ENCODE measurements around the gene RPS10. TPM values are rescaled to one million over a fixed set of nuclear protein-coding genes. Genes with fewer than 3 reads are reported as not detected.

Gene RPS10
- total and polyA plus RNA-seq, 2 of the 8 experiments (the other 6 are each of a cell fraction or from before 2014, with no cell fraction given), result 2,408 to 11,142 TPM

DNA sequence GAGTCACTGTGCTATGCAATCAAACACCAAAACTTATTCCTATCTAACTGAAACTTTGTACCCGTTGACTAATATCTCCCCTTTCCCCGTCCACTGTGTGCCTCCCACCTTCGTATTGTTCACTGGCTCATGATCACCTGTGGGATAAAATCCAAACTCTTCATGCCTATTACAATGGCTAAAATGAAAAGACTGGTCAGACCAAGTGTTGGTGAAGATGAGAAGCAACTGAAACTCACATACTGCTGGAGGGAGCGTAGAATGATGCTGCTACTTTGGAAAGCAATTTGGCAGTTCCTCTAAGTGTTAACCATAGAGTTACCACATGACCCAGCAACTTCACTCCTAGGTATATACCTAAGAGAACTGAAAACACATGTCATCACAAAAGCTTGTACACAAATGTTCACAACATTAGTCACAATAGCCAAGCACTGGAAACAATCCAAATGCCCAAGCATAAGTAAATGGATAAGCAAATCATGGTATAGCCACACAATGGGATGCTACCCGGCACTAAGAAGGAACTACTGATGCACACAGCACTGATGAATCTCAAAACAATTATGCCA, 13.1 kb downstream of the RPS10 start:
- CTCF ChIA-PET (ENCODE audit: partially characterized antibody), result interaction anchor here (0.6 to 1.0 kb wide), 3 partner anchors 39 to 137 kb away, joined by 3 to 5 read pairs (median 3); no protein-coding TSS in a partner anchor
- Histone ChIP-seq H2BK12ac (ENCODE audit: low read depth, low read length) (no peak overlapping the region), H2AFZ (ENCODE audit: low read length) (no peak overlapping the region), H3K27me3 (replicated peaks in 1 of 4; ENCODE audit: control insufficient read depth in 3 of 4, extremely low read depth in 1 of 4, insufficient read depth in 3 of 4, low read length in 3 of 4) (no peaks in the 10 kb centered on the region), H3K14ac (ENCODE audit: insufficient read length) (no peak overlapping the region), H2BK15ac (ENCODE audit: low read length) (no peak overlapping the region), H3K4me1 (replicated peaks in 1 of 4; ENCODE audit: control insufficient read depth in 3 of 4, insufficient read depth in 4 of 4, low read length in 3 of 4) (no peaks in the 10 kb centered on the region), H3K23ac (ENCODE audit: insufficient read length) (no peak overlapping the region), H3K23me2 (ENCODE audit: low read depth, low read length) (no peaks in the 10 kb centered on the region), H3K36me3 (ENCODE audit: control insufficient read depth in 2 of 4, insufficient read depth in 4 of 4, low read length in 3 of 4) (peaks cover 8 to 25% (median 16%) of the 10 kb centered on the region in 4 experiments), H3K56ac (replicated peaks; ENCODE audit: insufficient read length, low read depth, low read length) (no peak overlapping the region), H2BK120ac (replicated peaks; ENCODE audit: low read depth, low read length) (no peak overlapping the region), H3K4ac (replicated peaks; ENCODE audit: insufficient read length, low read depth, low read length) (no peak overlapping the region), H3K79me2 (ENCODE audit: control insufficient read depth in 1 of 2, insufficient read depth in 2 of 2, low read length in 2 of 2) (no peaks in the 10 kb centered on the region), H3K4me2 (ENCODE audit: insufficient read depth in 1 of 2, low read depth in 2 of 2, low read length in 2 of 2) (no peak overlapping the region), H4K5ac (ENCODE audit: insufficient read length, low read depth, low read length) (no peak overlapping the region), H4K8ac (ENCODE audit: extremely low read depth, insufficient read depth, low read length) (no peak overlapping the region), H2BK20ac (ENCODE audit: low read length) (no peak overlapping the region), H2AK5ac (ENCODE audit: low read depth, low read length) (no peak overlapping the region), H3K18ac (ENCODE audit: extremely low read depth, low read length) (no peak overlapping the region), H3K9ac (replicated peaks in 1 of 4; ENCODE audit: extremely low read depth in 1 of 4, low read depth in 3 of 4, low read length in 3 of 4) (no peak overlapping the region), H3K27ac (ENCODE audit: low read depth, low read length) (no peak overlapping the region), H4K91ac (replicated peaks; ENCODE audit: insufficient read length, low read length) (no peak overlapping the region), H2BK5ac (ENCODE audit: low read depth, low read length) (no peak overlapping the region), H4K20me1 (replicated peaks in 1 of 2; ENCODE audit: control insufficient read depth in 1 of 2, insufficient read depth in 2 of 2, low read length in 2 of 2) (peaks cover 3 to 19% of the 10 kb centered on the region in 2 experiments), H3K79me1 (ENCODE audit: low read depth, low read length) (no peaks in the 10 kb centered on the region), H3K4me3 (ENCODE audit: extremely low read depth in 1 of 4, insufficient read depth in 2 of 4, low read depth in 3 of 4, low read length in 4 of 4) (no peak overlapping the region), H3K9me3 (ENCODE audit: insufficient read depth in 2 of 2, low read depth in 1 of 2, low read length in 1 of 2) (no peaks in the 10 kb centered on the region)
- FAIRE-seq (no peak), DNase-seq (ENCODE audit: low read depth in 1 of 2, low spot score in 2 of 2) (no peak)
- 91% methylated on average over 5 of the region's 5 CpGs; no CpG with 5 or more reads in 1 of the 2 experiments for WGBS, 2 experiments (ENCODE audit: extremely low coverage in 1 of 2, insufficient coverage in 1 of 2, insufficient read length in 1 of 2, insufficient replicate concordance in 2 of 2, low coverage in 1 of 2, low lambda C conversion rate in 2 of 2, missing lambda C conversion rate in 1 of 2)
- POLR2A ChIA-PET (ENCODE audit: partially characterized antibody), result interaction anchor here (8.8 to 9.4 kb wide), 2 partner anchors 8 to 11 kb away, joined by 72 to 256 read pairs; partner anchors contain the start of gene RPS10
